ENCODE data around the gene RASAL3.

RASAL3 gene

DNA sequence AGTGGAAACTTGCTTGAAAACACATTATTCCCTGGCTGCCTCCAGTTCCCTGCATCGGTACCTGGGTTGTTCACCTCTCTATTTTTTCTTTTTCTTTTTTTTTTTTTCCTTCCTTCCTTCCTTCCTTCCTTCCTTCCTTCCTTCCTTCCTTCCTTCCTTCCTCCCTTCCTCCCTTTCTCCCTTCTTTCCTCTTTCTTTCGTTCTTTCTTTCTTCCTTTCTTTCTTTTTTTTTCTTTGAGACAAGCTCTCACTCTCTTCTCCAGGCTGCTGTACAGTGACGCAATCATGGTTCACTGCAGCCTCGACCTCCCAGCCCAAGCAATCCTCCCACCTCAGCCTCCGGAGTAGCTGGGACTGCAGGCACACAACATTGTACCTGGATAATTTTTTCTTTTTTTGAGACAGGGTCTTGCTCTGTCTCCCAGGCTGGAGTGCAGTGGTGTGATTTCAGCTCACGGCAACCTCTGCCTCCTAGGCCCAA, 3.4 kb upstream of the RASAL3 start:
- Histone ChIP-seq H3F3A (ENCODE audit: insufficient read depth, low read length) (peaks cover 29% of the 10 kb centered on the region), H2AFZ (ENCODE audit: low read length) (no peak overlapping the region), H3K9ac (ENCODE audit: low read length) (no peak overlapping the region), H3K4me3 (ENCODE audit: low read length) (no peak overlapping the region), H3K9me2 (replicated peaks; ENCODE audit: insufficient read depth, low read length) (no peaks in the 10 kb centered on the region), H3K79me2 (ENCODE audit: low read length) (peaks cover 24% of the 10 kb centered on the region), H3K9me3 (replicated peaks; ENCODE audit: insufficient read depth, low read length) (no peaks in the 10 kb centered on the region), H3K27me3 (replicated peaks; ENCODE audit: insufficient read depth, low read length) (no peaks in the 10 kb centered on the region), H3K4me1 (ENCODE audit: low read length) (peaks cover 24% of the 10 kb centered on the region), H3K27ac (ENCODE audit: low read length) (peak overlapping the region; percentile 88; the same call in 1 of the 2 replicates), H3K4me2 (ENCODE audit: low read depth, low read length) (peak overlapping the region; percentile 30; the same call in 1 of the 2 replicates), H3K36me3 (replicated peaks; ENCODE audit: insufficient read depth, low read length) (no peaks in the 10 kb centered on the region), H4K20me1 (ENCODE audit: insufficient read depth, low read length) (no peaks in the 10 kb centered on the region)
- DNase-seq: no peak
- TF ChIP-seq EZH2phosphoT487 (IDR thresholded peaks at IDR 0.05; ENCODE audit: low read length): no peak
- TF ChIP-seq, protein P1, sequence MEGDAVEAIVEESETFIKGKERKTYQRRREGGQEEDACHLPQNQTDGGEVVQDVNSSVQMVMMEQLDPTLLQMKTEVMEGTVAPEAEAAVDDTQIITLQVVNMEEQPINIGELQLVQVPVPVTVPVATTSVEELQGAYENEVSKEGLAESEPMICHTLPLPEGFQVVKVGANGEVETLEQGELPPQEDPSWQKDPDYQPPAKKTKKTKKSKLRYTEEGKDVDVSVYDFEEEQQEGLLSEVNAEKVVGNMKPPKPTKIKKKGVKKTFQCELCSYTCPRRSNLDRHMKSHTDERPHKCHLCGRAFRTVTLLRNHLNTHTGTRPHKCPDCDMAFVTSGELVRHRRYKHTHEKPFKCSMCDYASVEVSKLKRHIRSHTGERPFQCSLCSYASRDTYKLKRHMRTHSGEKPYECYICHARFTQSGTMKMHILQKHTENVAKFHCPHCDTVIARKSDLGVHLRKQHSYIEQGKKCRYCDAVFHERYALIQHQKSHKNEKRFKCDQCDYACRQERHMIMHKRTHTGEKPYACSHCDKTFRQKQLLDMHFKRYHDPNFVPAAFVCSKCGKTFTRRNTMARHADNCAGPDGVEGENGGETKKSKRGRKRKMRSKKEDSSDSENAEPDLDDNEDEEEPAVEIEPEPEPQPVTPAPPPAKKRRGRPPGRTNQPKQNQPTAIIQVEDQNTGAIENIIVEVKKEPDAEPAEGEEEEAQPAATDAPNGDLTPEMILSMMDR (IDR thresholded peaks at IDR 0.05; ENCODE audit: low read length): no peak
- no peak for TF ChIP-seq EZH2 (optimal IDR thresholded peaks at IDR 0.05; ENCODE audit: low read depth, low read length)

DNA sequence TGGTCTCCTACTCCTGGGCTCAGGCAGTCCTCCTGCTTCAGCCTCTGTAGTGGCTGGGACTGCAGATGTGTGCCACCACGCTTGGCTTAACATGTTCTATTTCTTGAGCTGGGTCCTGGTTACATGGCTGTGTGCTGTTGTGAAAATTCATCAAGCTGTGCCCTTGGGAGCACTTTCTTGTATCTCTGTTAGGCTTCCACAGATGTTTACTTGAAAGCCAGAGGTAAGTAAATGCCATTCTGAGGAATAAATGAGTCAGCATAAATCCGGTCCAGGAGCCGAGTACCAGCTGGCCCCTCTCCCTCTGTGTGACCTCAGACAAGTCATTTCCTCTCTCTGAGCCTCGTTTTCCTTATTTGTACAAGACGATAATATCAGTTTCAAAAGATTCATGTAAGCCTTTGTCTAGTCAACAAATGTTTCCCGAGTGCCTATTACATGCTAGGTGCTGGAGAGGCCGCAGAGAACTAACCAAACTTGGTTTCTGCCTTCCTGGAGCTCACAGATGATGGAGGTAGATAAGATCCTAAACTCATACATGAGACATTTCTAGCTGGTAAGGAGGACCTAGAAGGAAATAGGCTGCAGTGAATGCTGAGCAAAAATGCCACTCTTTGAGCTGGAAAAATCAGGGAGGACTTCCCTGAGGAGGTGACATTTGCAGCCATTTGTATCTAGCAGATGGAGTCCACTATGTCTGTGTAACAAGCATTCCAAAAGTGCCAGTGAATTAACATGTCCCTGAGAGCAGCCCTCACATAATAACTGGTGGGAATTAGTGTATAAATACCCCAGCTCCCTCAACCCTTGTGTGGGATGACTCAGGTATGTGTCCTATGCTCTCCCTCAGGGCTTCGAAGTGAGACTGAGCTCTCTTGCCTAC, 2.7 kb upstream of the RASAL3 start:
- H3K27ac ChIP-seq (ENCODE audit: low read length): peak overlapping the region; percentile 88
- H3K9ac ChIP-seq (ENCODE audit: low read length): peak overlapping the region; percentile 10; the same call in 1 of the 2 replicates
- TF ChIP-seq EZH2 (optimal IDR thresholded peaks at IDR 0.05; ENCODE audit: low read depth, low read length) (no peak), EZH2phosphoT487 (IDR thresholded peaks at IDR 0.05; ENCODE audit: low read length) (no peak)
- TF ChIP-seq, protein P1 (IDR thresholded peaks at IDR 0.05; ENCODE audit: low read length): no peak
- no peaks in the 10 kb centered on the region for H3K9me3 ChIP-seq (replicated peaks; ENCODE audit: insufficient read depth, low read length)
- no peaks in the 10 kb centered on the region for H4K20me1 ChIP-seq (ENCODE audit: insufficient read depth, low read length)
- peaks cover 29% of the 10 kb centered on the region for H3F3A ChIP-seq (ENCODE audit: insufficient read depth, low read length)
- H3K27me3 ChIP-seq (replicated peaks; ENCODE audit: insufficient read depth, low read length): no peaks in the 10 kb centered on the region
- no peaks in the 10 kb centered on the region for H3K9me2 ChIP-seq (replicated peaks; ENCODE audit: insufficient read depth, low read length)
- no peak overlapping the region for H3K4me3 ChIP-seq (ENCODE audit: low read length)
- DNase-seq: peak; percentile 94
- peak overlapping the region; percentile 6; the same call in 1 of the 2 replicates for H2AFZ ChIP-seq (ENCODE audit: low read length)
- H3K4me2 ChIP-seq (ENCODE audit: low read depth, low read length): peak overlapping the region; percentile 30
- H3K36me3 ChIP-seq (replicated peaks; ENCODE audit: insufficient read depth, low read length): no peaks in the 10 kb centered on the region
- H3K79me2 ChIP-seq (ENCODE audit: low read length): peaks cover 30% of the 10 kb centered on the region
- peaks cover 24% of the 10 kb centered on the region for H3K4me1 ChIP-seq (ENCODE audit: low read length)

DNA sequence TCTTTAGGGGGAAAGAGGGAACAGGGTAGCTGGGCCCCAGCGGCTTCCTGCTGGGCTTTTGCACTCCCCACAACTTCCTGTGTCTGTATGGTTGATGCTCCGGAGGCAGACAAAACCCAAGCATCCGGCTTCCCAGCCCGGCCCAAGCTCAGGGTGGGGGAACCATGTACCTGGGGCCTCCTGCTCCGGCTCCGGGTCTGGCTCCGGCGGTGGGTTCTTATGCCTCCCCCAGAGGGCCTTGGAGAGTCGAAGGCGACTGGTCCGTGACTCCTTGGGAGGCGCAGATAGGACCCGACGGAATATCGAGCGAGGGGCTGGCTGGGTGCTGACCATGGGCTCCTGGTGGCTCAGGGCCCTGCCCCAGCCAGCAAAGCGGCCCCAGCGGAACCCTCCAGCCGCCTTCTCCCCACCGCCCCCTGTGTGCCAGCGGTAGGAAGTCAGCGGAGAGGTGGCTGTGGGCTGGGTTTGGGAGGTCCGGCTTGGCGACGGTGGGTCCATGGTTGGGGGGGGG, 428 bp downstream of the RASAL3 start:
- Histone ChIP-seq H3F3A (ENCODE audit: insufficient read depth, low read length) (peaks cover 29% of the 10 kb centered on the region), H3K9ac (ENCODE audit: low read length) (peak overlapping the region; percentile 88), H3K36me3 (replicated peaks; ENCODE audit: insufficient read depth, low read length) (no peaks in the 10 kb centered on the region; the same call in 1 of the 2 replicates), H3K4me2 (ENCODE audit: low read depth, low read length) (peak overlapping the region; percentile 77), H3K27ac (ENCODE audit: low read length) (peak overlapping the region; percentile 81; the same call in 1 of the 2 replicates), H3K4me3 (ENCODE audit: low read length) (peak overlapping the region; percentile 84), H3K4me1 (ENCODE audit: low read length) (peaks cover 24% of the 10 kb centered on the region), H3K27me3 (replicated peaks; ENCODE audit: insufficient read depth, low read length) (no peaks in the 10 kb centered on the region), H2AFZ (ENCODE audit: low read length) (peak overlapping the region; percentile 69), H4K20me1 (ENCODE audit: insufficient read depth, low read length) (no peaks in the 10 kb centered on the region), H3K9me3 (replicated peaks; ENCODE audit: insufficient read depth, low read length) (no peaks in the 10 kb centered on the region), H3K9me2 (replicated peaks; ENCODE audit: insufficient read depth, low read length) (no peaks in the 10 kb centered on the region), H3K79me2 (ENCODE audit: low read length) (peaks cover 48% of the 10 kb centered on the region)
- DNase-seq: peak; percentile 76
- TF ChIP-seq EZH2phosphoT487 (IDR thresholded peaks at IDR 0.05; ENCODE audit: low read length) (no peak), EZH2 (optimal IDR thresholded peaks at IDR 0.05; ENCODE audit: low read depth, low read length) (no peak)
- TF ChIP-seq, protein P1 (IDR thresholded peaks at IDR 0.05; ENCODE audit: low read length): no peak; the same call in none of the 2 replicates

All from MM.1S (cell line).